H1 (cell line): ENCODE measurements around the gene MAP2K5. TPM values are rescaled to one million over a fixed set of nuclear protein-coding genes. Genes with fewer than 3 reads are reported as not detected.

Experiments
- ASH2L ChIP-seq: fragments of 200-600, 300-600 bp; sonication (generic); IDR thresholded peaks from one replicate; pipeline ENCODE4 v1.7.1; 2017; ENCODE audit warnings: low read length
- CHD7 ChIP-seq: fragments of 300-600 bp; sonication (generic); IDR thresholded peaks from 2 replicates; pipeline ENCODE4 v1.7.1; 2012; ENCODE audit warnings: low read length, moderate library complexity, mild to moderate bottlenecking, inconsistent platforms; ENCODE audit not compliant: insufficient replicate concordance
- EZH2 ChIP-seq: fragments of 200-600 bp; sonication (generic); IDR thresholded peaks from 2 replicates; pipeline ENCODE4 v1.7.1; 2012; ENCODE audit warnings: low read depth, mild to moderate bottlenecking, moderate library complexity, low read length, inconsistent platforms; ENCODE audit not compliant: severe bottlenecking
- FOSL1 ChIP-seq: IDR thresholded peaks from 2 replicates; pipeline ENCODE4 v1.6.1; 2011; ENCODE audit warnings: mild to moderate bottlenecking, low read depth, low read length, moderate library complexity; ENCODE audit not compliant: insufficient read depth
- JUN ChIP-seq: IDR thresholded peaks from 2 replicates; pipeline ENCODE4 v1.6.1; 2011; ENCODE audit warnings: low read depth, mild to moderate bottlenecking, improper control_type of control experiment, low read length
- JUND ChIP-seq: IDR thresholded peaks from 2 replicates; pipeline ENCODE4 v1.6.1; 2011; ENCODE audit warnings: mild to moderate bottlenecking, improper control_type of control experiment, low read length
- NANOG ChIP-seq: IDR thresholded peaks from 2 replicates; pipeline ENCODE4 v1.6.1; 2011; ENCODE audit warnings: low read length, low read depth, mild to moderate bottlenecking, inconsistent platforms; ENCODE audit not compliant: insufficient read depth, poor library complexity, severe bottlenecking
- RFX5 ChIP-seq: IDR thresholded peaks from 2 replicates; pipeline ENCODE4 v1.6.1; 2011; ENCODE audit warnings: low read depth, low read length, improper control_type of control experiment, borderline replicate concordance
- SP1 ChIP-seq: IDR thresholded peaks from 2 replicates; pipeline ENCODE4 v1.6.1; 2011; ENCODE audit warnings: low read depth, low read length
- SUZ12 ChIP-seq: fragments of 200-600 bp; sonication (generic); IDR thresholded peaks from 2 replicates; pipeline ENCODE4 v1.6.1; 2012; ENCODE audit warnings: mild to moderate bottlenecking, inconsistent platforms, low read length, moderate library complexity, mixed read lengths
- TAF7 ChIP-seq: optimal IDR thresholded peaks from 2 replicates; pipeline ENCODE3; 2011; ENCODE audit warnings: low read depth, mild to moderate bottlenecking, inconsistent platforms, low read length, moderate library complexity, borderline replicate concordance
- ZNF274 ChIP-seq: IDR thresholded peaks from 2 replicates; pipeline ENCODE4 v1.7.0; 2012; ENCODE audit warnings: low read length, borderline replicate concordance; ENCODE audit errors: extremely low read depth
- polyA plus RNA-seq, 7 experiments: library from polyadenylated mRNA; depleted of rRNA in 3 of 7; stranded (reverse) in 5 of 7; unstranded in 2 of 7; fragments of >200 nt in 5 of 7; fragments of 200-250 nt in 2 of 7; gene quantifications; 1 replicate in 5 of 7; 2 replicates in 1 of 7; 4 replicates in 1 of 7; pipeline versions ENCODE4 v1.2.1 to v1.2.3, GENCODE V29; 2011 to 2013; ENCODE audit warnings: missing spikeins in 2 of 7, mixed read lengths in 2 of 7
- total RNA-seq: library from RNA; stranded (reverse); fragmentation: NEBNext Ultra II Directional; extraction: Animal tissue kit (Norgen Biotek cat#: 25700); gene quantifications from 2 replicates; pipeline ENCODE4 v1.2.1, GENCODE V29; 2021

The MAP2K5 gene
- total and polyA plus RNA-seq, 2 of the 8 experiments (the other 6 are each of a cell fraction or from before 2014, with no cell fraction given): 4.4 to 15.8 TPM

GRCh38 chr15:67777071-67777470 lies 234.6 kb downstream of the MAP2K5 start (continued):
- TF ChIP-seq CHD7: no peak
- TF ChIP-seq TAF7: no peak
- TF ChIP-seq NANOG: no peak
- TF ChIP-seq SP1: no peak
- TF ChIP-seq ZNF274: no peak
- no peak for TF ChIP-seq FOSL1
- no peak for TF ChIP-seq RFX5
- TF ChIP-seq JUN: no peak
- TF ChIP-seq JUND: no peak
- no peak for TF ChIP-seq EZH2
- no peak for TF ChIP-seq SUZ12
- no peak for TF ChIP-seq ASH2L
